Ascending aorta (tissue), 2 donors: Measurements from ENCODE around the gene ITGA5. TPM values are rescaled to one million over a fixed set of nuclear protein-coding genes. Genes with fewer than 3 reads are reported as not detected.

Source experiments
- DNase-seq, 2 donors: peaks; one replicate each; pipeline ENCODE4 v3.0.0-alpha.2; 2019; ENCODE audit warnings: low spot score in 2 of 2
- H3K27ac ChIP-seq, 2 donors: fragments of 200-600 bp; sonication (generic); one replicate each; pipeline ENCODE4 v1.5.1; 2016 to 2017; ENCODE audit warnings: mild to moderate bottlenecking in 1 of 2
- H3K27me3 ChIP-seq: fragments of 200-600 bp; sonication (generic); one replicate; pipeline ENCODE4 v1.5.1; 2017
- H3K36me3 ChIP-seq, 2 donors: fragments of 200-600 bp; sonication (generic); one replicate each; pipeline ENCODE4 v1.5.1; 2016
- H3K4me1 ChIP-seq, 2 donors: fragments of 200-600 bp; sonication (generic); one replicate each; pipeline ENCODE4 v1.5.1; 2016 to 2017; ENCODE audit warnings: mild to moderate bottlenecking in 1 of 2
- H3K4me3 ChIP-seq, 2 donors: fragments of 200-600 bp; sonication (generic); one replicate each; pipeline ENCODE4 v1.5.1; 2016 to 2017; ENCODE audit warnings: mild to moderate bottlenecking in 1 of 2
- H3K9me3 ChIP-seq, 2 donors: fragments of 200-600 bp; sonication (generic); one replicate each; pipeline ENCODE4 v1.5.1; 2016
- intact Hi-C: fragments of 100-400 bp; cut with DNase I; formaldehyde crosslinking; loops from one replicate; pipeline ENCODE4 v1.15.1; 2023
- total RNA-seq: library from RNA; depleted of rRNA; stranded (reverse); fragments of >200 nt; gene quantifications from one replicate; pipeline ENCODE4 v1.1.0, GENCODE V29; 2016
- TF ChIP-seq, protein P1 (sequence below), 3 experiments: fragments of 200-600 bp in 2 of 3; fragments of 450-650 bp in 1 of 3; sonication (generic) in 2 of 3; IDR thresholded peaks; one replicate each; pipeline ENCODE4 v1.5.1; 2016 to 2019; ENCODE audit warnings: antibody characterized with exemption in 3 of 3, mild to moderate bottlenecking in 1 of 3, moderate library complexity in 1 of 3

Gene ITGA5
- total RNA-seq, 1 donor from 2014 or later, result 973 TPM

DNA sequence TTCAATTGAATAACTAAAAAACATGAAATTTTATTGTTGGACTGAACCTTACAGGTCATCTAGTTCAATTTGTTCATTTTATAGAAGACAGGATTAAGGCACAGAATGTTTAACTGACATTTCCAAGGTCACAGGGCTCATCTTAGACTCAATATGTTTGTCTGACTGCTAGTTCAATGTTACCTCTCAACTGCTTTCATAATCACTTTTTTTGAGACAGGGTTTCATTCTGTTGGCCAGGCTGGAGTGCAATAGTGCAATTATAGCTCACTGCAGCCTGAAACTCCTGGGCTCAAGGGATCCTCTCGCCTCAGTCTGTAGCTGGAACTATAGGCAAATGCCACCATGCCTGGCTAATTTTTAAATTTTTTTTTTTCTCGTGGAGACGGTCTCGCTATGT is 24.4 kb upstream of the ITGA5 start:
- no peak for DNase-seq
- Histone ChIP-seq H3K36me3 (no peaks in the 10 kb centered on the region), H3K4me3 (no peak overlapping the region), H3K4me1 (peaks cover 0 to 7% of the 10 kb centered on the region in 2 donors), H3K27ac (no peak overlapping the region), H3K9me3 (no peaks in the 10 kb centered on the region), H3K27me3 (no peaks in the 10 kb centered on the region)
- TF ChIP-seq, protein P1, sequence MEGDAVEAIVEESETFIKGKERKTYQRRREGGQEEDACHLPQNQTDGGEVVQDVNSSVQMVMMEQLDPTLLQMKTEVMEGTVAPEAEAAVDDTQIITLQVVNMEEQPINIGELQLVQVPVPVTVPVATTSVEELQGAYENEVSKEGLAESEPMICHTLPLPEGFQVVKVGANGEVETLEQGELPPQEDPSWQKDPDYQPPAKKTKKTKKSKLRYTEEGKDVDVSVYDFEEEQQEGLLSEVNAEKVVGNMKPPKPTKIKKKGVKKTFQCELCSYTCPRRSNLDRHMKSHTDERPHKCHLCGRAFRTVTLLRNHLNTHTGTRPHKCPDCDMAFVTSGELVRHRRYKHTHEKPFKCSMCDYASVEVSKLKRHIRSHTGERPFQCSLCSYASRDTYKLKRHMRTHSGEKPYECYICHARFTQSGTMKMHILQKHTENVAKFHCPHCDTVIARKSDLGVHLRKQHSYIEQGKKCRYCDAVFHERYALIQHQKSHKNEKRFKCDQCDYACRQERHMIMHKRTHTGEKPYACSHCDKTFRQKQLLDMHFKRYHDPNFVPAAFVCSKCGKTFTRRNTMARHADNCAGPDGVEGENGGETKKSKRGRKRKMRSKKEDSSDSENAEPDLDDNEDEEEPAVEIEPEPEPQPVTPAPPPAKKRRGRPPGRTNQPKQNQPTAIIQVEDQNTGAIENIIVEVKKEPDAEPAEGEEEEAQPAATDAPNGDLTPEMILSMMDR (IDR thresholded peaks at IDR 0.05), result no peak
- intact Hi-C loops, result no loop called here

DNA sequence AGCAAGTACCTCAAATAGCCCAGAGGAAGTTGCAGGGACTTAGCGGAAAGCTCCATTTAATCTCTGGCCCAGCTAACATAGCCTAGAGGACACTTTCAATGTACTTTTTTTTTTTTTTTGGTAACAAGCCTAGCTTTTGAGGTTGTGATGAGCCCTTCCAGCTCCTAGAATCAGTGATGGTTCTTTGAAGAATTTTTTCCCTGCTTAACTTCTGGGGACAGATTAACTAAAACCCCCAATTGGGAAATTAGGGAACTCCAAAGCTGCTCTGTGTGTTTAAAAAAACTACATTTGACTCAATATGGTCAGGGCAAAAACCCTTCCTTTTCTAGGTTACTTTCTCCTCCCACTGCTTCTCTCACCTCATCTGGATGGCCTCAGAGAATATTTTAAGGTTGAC is 23.9 kb upstream of the ITGA5 start:
- peaks cover 0 to 7% of the 10 kb centered on the region in 2 donors for H3K4me1 ChIP-seq
- H3K9me3 ChIP-seq, result no peaks in the 10 kb centered on the region
- TF ChIP-seq, protein P1 (IDR thresholded peaks at IDR 0.05), result no peak
- no peaks in the 10 kb centered on the region for H3K36me3 ChIP-seq
- H3K27ac ChIP-seq, result no peak overlapping the region
- no peak for DNase-seq
- no peak overlapping the region for H3K4me3 ChIP-seq
- no peaks in the 10 kb centered on the region for H3K27me3 ChIP-seq
- intact Hi-C loops, result no loop called here

DNA sequence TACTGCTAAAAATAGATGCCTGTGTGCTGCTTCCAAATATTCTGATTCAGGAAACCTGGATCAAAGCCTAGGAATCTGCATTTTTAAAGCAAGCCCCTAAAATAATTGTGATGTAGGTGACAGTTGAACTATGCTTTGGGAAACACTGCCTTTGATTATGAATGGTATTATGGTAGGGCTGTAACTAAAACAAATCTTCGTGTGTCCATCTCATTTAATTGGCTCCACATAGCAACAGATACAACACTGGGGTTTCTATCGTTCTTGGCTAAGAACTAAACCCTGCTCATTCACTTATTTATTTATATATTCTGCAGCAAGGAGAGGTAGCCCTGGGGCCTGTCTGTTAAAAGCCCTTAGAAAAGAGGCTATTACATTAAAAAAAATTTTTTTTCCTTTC is 23.0 kb upstream of the ITGA5 start:
- Histone ChIP-seq H3K27me3 (no peaks in the 10 kb centered on the region), H3K36me3 (no peaks in the 10 kb centered on the region), H3K9me3 (no peaks in the 10 kb centered on the region), H3K4me3 (no peak overlapping the region), H3K4me1 (peaks cover 0 to 7% of the 10 kb centered on the region in 2 donors), H3K27ac (no peak overlapping the region)
- TF ChIP-seq, protein P1 (IDR thresholded peaks at IDR 0.05), result no peak
- intact Hi-C loops, result no loop called here
- no peak for DNase-seq

DNA sequence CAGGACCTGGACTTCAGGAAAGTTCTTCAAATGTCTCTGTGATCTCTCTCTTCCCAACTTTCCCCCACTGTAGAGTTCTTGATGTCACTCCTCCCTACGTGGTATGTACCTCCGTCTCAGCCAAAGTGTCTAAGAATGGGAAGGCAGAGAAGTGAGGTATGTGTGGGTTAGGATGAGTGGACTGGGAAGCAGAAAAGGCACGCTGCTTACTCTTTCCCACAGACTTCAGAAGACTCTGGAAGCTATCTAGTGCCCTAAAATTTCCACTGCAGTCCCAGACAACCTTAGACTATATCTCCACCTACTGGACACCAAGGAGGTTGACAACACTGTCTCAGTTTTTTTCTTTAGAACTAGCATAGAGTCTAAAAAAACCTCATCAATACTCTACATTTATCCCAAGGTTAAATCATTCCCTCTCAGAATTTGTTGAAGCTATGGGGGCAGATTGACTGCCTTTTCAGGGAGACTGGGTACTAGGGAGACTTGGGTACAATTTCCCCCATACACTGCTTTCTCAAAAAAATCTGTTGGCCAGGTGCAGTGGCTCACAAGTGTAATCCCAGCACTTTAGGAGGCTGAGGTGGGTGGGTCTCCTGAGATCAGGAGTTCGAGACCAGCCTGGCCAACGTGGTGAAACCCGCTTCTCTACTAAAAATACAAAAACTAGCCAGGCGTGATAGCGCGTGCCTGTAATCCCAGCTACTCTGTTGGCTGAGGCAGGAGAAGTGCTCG is 20.6 kb upstream of the ITGA5 start:
- Histone ChIP-seq H3K4me1 (peaks cover 0 to 7% of the 10 kb centered on the region in 2 donors), H3K27ac (peak overlapping the region; percentile 52 to 67), H3K9me3 (no peaks in the 10 kb centered on the region), H3K4me3 (peak overlapping the region in 1 of 2 donors; percentile 6), H3K27me3 (no peaks in the 10 kb centered on the region), H3K36me3 (no peaks in the 10 kb centered on the region)
- DNase-seq, result no peak
- TF ChIP-seq, protein P1 (IDR thresholded peaks at IDR 0.05), result peak; percentile 79 to 84 (median 81)
- intact Hi-C loops, result loop anchor here (1.0 to 10.0 kb wide), 4 partner anchors 22 to 1405 kb away; partner anchors contain the start of gene MMP19

DNA sequence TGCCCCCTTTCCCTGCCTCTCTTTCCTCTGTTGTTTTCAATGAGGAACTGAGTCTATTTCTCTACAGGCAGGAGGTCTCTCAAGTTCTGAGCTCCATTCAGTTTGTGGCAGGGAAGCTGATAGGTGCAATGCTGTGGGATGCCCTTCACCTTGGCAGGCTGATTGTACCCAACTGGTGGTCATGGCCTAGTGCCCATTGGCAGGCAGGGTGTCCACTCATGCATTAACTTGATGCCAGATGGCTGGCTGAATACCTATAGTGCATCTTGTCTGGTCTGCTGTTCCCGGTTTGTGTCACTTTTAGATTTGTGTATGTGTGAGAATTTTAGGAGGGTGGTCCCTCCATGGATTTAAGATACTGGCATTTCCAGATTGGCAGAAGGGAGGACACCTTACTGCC is 20.0 kb upstream of the ITGA5 start:
- H3K27me3 ChIP-seq, result no peaks in the 10 kb centered on the region
- H3K36me3 ChIP-seq, result no peaks in the 10 kb centered on the region
- TF ChIP-seq, protein P1 (IDR thresholded peaks at IDR 0.05), result no peak
- H3K4me3 ChIP-seq, result peak overlapping the region in 1 of 2 donors; percentile 6
- no peaks in the 10 kb centered on the region for H3K9me3 ChIP-seq
- intact Hi-C loops, result loop anchor here (1.0 to 10.0 kb wide), 4 partner anchors 22 to 1406 kb away; partner anchors contain the start of gene MMP19
- no peak for DNase-seq
- H3K27ac ChIP-seq, result peak overlapping the region; percentile 52 to 67
- peaks cover 0 to 7% of the 10 kb centered on the region in 2 donors for H3K4me1 ChIP-seq
